CD4-positive, alpha-beta T cell (primary cell): ENCODE results near the gene DCHS1. TPM values are rescaled to one million over a fixed set of nuclear protein-coding genes. Genes with fewer than 3 reads are reported as not detected.
"Not testable (repeated sequence)": the region's sequence is repeated elsewhere in the genome, so short reads cannot be mapped to it uniquely, and the experiment has no call there.

Experiments
- ATAC-seq: fragments of 200-7000 bp; cut with Tn5 transposase; one replicate; pipeline ENCODE4 v1.10.0; 2022; ENCODE audit warnings: mild to moderate bottlenecking; ENCODE audit not compliant: poor library complexity
- CTCF ChIA-PET: fragments of 350-600 bp; sonication (Branson Sonifier 250); formaldehyde crosslinking; loops from one replicate; lab custom pipeline; 2021; ENCODE audit warnings: antibody characterized with exemption, inconsistent platforms; lab: Charles Lee
- POLR2A ChIA-PET: fragments of 350-600 bp; sonication (Branson Sonifier 250); formaldehyde crosslinking; loops from one replicate; lab custom pipeline; 2021; ENCODE audit warnings: antibody characterized with exemption, inconsistent platforms; lab: Charles Lee
- DNase-seq, 14 experiments: peaks; one replicate each; pipeline ENCODE4 v3.0.0-alpha.2; 2013 to 2020; ENCODE audit warnings: mixed read lengths in 2 of 14
- H3K27ac ChIP-seq, 2 donors: one replicate each; pipeline versions ENCODE4 v1.5.1 to v1.7.0; 2013; ENCODE audit warnings: low read length in 2 of 2, low read depth in 1 of 2, mild to moderate bottlenecking in 1 of 2
- H3K27me3 ChIP-seq, 2 experiments: 1 replicate in 1 of 2; 2 replicates in 1 of 2; pipeline versions ENCODE4 v1.6.1 to v1.7.0; 2013; ENCODE audit warnings: low read length in 2 of 2, control low read depth in 1 of 2, mild to moderate bottlenecking in 1 of 2, moderate library complexity in 1 of 2; ENCODE audit not compliant: insufficient read depth in 2 of 2, control insufficient read depth in 1 of 2
- H3K36me3 ChIP-seq: one replicate; pipeline ENCODE4 v1.6.1; 2013; ENCODE audit warnings: low read length, control low read depth; ENCODE audit not compliant: insufficient read depth
- H3K4me1 ChIP-seq: one replicate; pipeline ENCODE4 v1.6.1; 2013; ENCODE audit warnings: low read length, control low read depth; ENCODE audit not compliant: insufficient read depth
- H3K4me3 ChIP-seq: one replicate; pipeline ENCODE4 v1.5.1; 2013; ENCODE audit warnings: mild to moderate bottlenecking, low read length, moderate library complexity
- H3K9me3 ChIP-seq, 2 experiments: 1 replicate in 1 of 2; 2 replicates in 1 of 2; pipeline versions ENCODE4 v1.6.1 to v1.7.0; 2013; ENCODE audit warnings: low read length in 2 of 2, mild to moderate bottlenecking in 2 of 2, control low read depth in 1 of 2, moderate library complexity in 1 of 2; ENCODE audit not compliant: control insufficient read depth in 1 of 2, insufficient read depth in 1 of 2
- H3K27ac Mint-ChIP-seq: one replicate; pipeline ENCODE4 v1.8.0; 2020; ENCODE audit warnings: mixed read lengths
- H3K27me3 Mint-ChIP-seq: one replicate; pipeline ENCODE4 v1.8.0; 2021; ENCODE audit warnings: mixed read lengths
- H3K36me3 Mint-ChIP-seq: one replicate; pipeline ENCODE4 v1.8.0; 2021; ENCODE audit warnings: low read depth, mixed read lengths
- H3K4me1 Mint-ChIP-seq: one replicate; pipeline ENCODE4 v1.8.0; 2021; ENCODE audit warnings: low read depth, mixed read lengths
- H3K4me3 Mint-ChIP-seq: one replicate; pipeline ENCODE4 v1.8.0; 2020; ENCODE audit warnings: mild to moderate bottlenecking, mixed read lengths
- H3K9me3 Mint-ChIP-seq: one replicate; pipeline ENCODE4 v1.8.0; 2020; ENCODE audit warnings: mixed read lengths
- intact Hi-C, 2 experiments: fragments of 100-400 bp; cut with DNase I in 1 of 2; cut with micrococcal nuclease in 1 of 2; formaldehyde crosslinking; loops; one replicate each; pipeline versions ENCODE4 v1.15.1 to v1.9.0; 2023 to 2025; cut with DNase I, micrococcal nuclease
- total RNA-seq, 174 experiments: library from RNA in 2 of 174; stranded (reverse) in 2 of 174; gene quantifications; one replicate each; pipeline ENCODE4 v1.2.3 and lab custom pipeline; 2021 to 2026
- TF ChIP-seq, protein P1 (sequence below): fragments of 200-600 bp; IDR thresholded peaks from one replicate; pipeline ENCODE4 v1.8.0; 2022; ENCODE audit warnings: antibody characterized with exemption, mild to moderate bottlenecking

Gene DCHS1
- total RNA-seq, 2 experiments from 2014 or later = 9.7 TPM

GRCh38 chr11:6692128-6692527, 36.5 kb upstream of the DCHS1 start:
- CTCF ChIA-PET = no interaction called here
- no peaks in the 10 kb centered on the region for H3K9me3 Mint-ChIP-seq
- no peak for DNase-seq
- H3K36me3 Mint-ChIP-seq = no peaks in the 10 kb centered on the region
- Histone ChIP-seq H3K9me3 (no peaks in the 10 kb centered on the region), H3K36me3 (no peaks in the 10 kb centered on the region), H3K27me3 (no peaks in the 10 kb centered on the region), H3K4me3 (no peak overlapping the region), H3K4me1 (peaks cover 9% of the 10 kb centered on the region), H3K27ac (no peak overlapping the region)
- TF ChIP-seq, protein P1, sequence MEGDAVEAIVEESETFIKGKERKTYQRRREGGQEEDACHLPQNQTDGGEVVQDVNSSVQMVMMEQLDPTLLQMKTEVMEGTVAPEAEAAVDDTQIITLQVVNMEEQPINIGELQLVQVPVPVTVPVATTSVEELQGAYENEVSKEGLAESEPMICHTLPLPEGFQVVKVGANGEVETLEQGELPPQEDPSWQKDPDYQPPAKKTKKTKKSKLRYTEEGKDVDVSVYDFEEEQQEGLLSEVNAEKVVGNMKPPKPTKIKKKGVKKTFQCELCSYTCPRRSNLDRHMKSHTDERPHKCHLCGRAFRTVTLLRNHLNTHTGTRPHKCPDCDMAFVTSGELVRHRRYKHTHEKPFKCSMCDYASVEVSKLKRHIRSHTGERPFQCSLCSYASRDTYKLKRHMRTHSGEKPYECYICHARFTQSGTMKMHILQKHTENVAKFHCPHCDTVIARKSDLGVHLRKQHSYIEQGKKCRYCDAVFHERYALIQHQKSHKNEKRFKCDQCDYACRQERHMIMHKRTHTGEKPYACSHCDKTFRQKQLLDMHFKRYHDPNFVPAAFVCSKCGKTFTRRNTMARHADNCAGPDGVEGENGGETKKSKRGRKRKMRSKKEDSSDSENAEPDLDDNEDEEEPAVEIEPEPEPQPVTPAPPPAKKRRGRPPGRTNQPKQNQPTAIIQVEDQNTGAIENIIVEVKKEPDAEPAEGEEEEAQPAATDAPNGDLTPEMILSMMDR = no peak
- H3K27me3 Mint-ChIP-seq = no peaks in the 10 kb centered on the region
- no peak overlapping the region for H3K27ac Mint-ChIP-seq
- POLR2A ChIA-PET = interaction anchor here (1.0 kb wide), 1 partner anchor 9 kb away, joined by 3 read pairs; the partner anchor contains the start of gene MRPL17
- peaks cover 33% of the 10 kb centered on the region for H3K4me1 Mint-ChIP-seq
- intact Hi-C loops = no loop called here
- no peak overlapping the region for H3K4me3 Mint-ChIP-seq
- ATAC-seq = no peak

DNA sequence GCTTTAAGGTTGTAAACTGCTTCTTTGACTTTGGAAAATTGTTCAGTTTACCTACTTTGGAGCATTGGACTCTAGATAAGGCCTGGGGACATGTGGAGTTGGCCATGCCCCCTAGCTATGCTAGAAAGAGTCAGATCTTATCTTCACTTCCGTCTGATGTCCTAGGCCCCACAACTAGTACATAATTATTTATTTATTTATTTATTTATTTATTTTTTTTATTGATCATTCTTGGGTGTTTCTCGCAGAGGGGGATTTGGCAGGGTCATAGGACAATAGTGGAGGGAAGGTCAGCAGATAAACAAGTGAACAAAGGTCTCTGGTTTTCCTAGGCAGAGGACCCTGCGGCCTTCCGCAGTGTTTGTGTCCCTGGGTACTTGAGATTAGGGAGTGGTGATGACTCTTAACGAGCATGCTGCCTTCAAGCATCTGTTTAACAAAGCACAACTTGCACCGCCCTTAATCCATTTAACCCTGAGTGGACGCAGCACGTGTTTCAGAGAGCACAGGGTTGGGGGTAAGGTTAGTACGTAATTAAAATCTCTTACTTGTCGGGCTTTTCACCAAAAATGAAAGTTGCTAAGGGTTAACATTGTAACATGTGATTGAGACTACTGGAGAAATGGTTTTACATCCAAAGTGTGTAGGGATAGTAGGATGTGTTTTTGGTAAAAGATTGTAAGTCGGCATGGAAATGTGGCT, 35.0 kb upstream of the DCHS1 start:
- ATAC-seq = not testable (repeated sequence)
- CTCF ChIA-PET = interaction anchor here (0.6 kb wide), 1 partner anchor 31 kb away, joined by 4 read pairs; no protein-coding TSS in a partner anchor

GRCh38 chr11:6687876-6688275, 32.3 kb upstream of the DCHS1 start:
- Histone ChIP-seq H3K36me3 (no peaks in the 10 kb centered on the region), H3K9me3 (no peaks in the 10 kb centered on the region), H3K27ac (no peak overlapping the region), H3K4me1 (peaks cover 4% of the 10 kb centered on the region), H3K4me3 (no peak overlapping the region), H3K27me3 (no peaks in the 10 kb centered on the region)
- CTCF ChIA-PET = interaction anchor here (1.4 kb wide), 1 partner anchor 68 kb away, joined by 3 read pairs; no protein-coding TSS in a partner anchor
- ATAC-seq (no peak), DNase-seq (no peak)
- H3K36me3 Mint-ChIP-seq = peaks cover 8% of the 10 kb centered on the region
- no peaks in the 10 kb centered on the region for H3K9me3 Mint-ChIP-seq
- H3K27ac Mint-ChIP-seq = no peak overlapping the region
- no peak overlapping the region for H3K4me3 Mint-ChIP-seq
- POLR2A ChIA-PET = interaction anchor here (1.0 kb wide), 1 partner anchor 18 kb away, joined by 3 read pairs; no protein-coding TSS in a partner anchor
- no peaks in the 10 kb centered on the region for H3K27me3 Mint-ChIP-seq
- TF ChIP-seq, protein P1 = no peak
- H3K4me1 Mint-ChIP-seq = peaks cover 20% of the 10 kb centered on the region
- intact Hi-C loops = loop anchor here in 1 of 2 experiments (10.0 kb wide), 2 partner anchors 303 to 453 kb away; partner anchors contain the start of genes CNGA4 and FHIP1B

More for the DNA sequence above, 35.0 kb upstream of the DCHS1 start:
- peaks cover 28% of the 10 kb centered on the region for H3K4me1 Mint-ChIP-seq
- H3K36me3 ChIP-seq, H3K27ac ChIP-seq, H3K9me3 Mint-ChIP-seq, H3K36me3 Mint-ChIP-seq, POLR2A ChIA-PET, H3K4me1 ChIP-seq, H3K4me3 ChIP-seq, H3K27me3 Mint-ChIP-seq, H3K27ac Mint-ChIP-seq, intact Hi-C loops, H3K27me3 ChIP-seq, H3K9me3 ChIP-seq, H3K4me3 Mint-ChIP-seq, DNase-seq: not testable (repeated sequence)
